Progenitor cell of endocrine pancreas (in vitro differentiated cells): ENCODE data around the gene GALNT8. TPM values are rescaled to one million over a fixed set of nuclear protein-coding genes. Genes with fewer than 3 reads are reported as not detected.

Experiments
- DNase-seq: peaks from one replicate; pipeline ENCODE4 v3.0.0; 2021; ENCODE audit warnings: low spot score; ENCODE audit not compliant: unreplicated experiment
- H3K27ac Mint-ChIP-seq: 2 replicates; pipeline ENCODE4 v1.8.0; 2021; ENCODE audit warnings: mild to moderate bottlenecking, moderate library complexity, mixed read lengths
- H3K27me3 Mint-ChIP-seq: 2 replicates; pipeline ENCODE4 v1.8.0; 2021; ENCODE audit warnings: mixed read lengths
- H3K36me3 Mint-ChIP-seq: 2 replicates; pipeline ENCODE4 v1.8.0; 2022; ENCODE audit warnings: mixed read lengths; ENCODE audit not compliant: insufficient read depth
- H3K4me1 Mint-ChIP-seq: 2 replicates; pipeline ENCODE4 v1.8.0; 2021; ENCODE audit warnings: low read depth, mixed read lengths
- H3K4me3 Mint-ChIP-seq: 2 replicates; pipeline ENCODE4 v1.8.0; 2021; ENCODE audit warnings: low read depth, mild to moderate bottlenecking, moderate library complexity, mixed read lengths
- H3K9me3 Mint-ChIP-seq: 2 replicates; pipeline ENCODE4 v1.8.0; 2021; ENCODE audit warnings: low read depth, mixed read lengths
- CTCF ChIP-seq: fragments of 200-600 bp; sonication (generic); IDR thresholded peaks from one replicate; pipeline ENCODE4 v1.5.0; 2021; ENCODE audit warnings: antibody characterized with exemption, mild to moderate bottlenecking; ENCODE audit not compliant: unreplicated experiment
- total RNA-seq: library from RNA; stranded (reverse); gene quantifications from 2 replicates; pipeline ENCODE4 v1.2.1, GENCODE V29; 2021

Gene GALNT8
- total RNA-seq, 1 donor from 2014 or later = 15.6 TPM

- Mint-ChIP-seq H3K4me3 (no peak overlapping the region), H3K9me3 (no peaks in the 10 kb centered on the region), H3K36me3 (peaks cover 7% of the 10 kb centered on the region), H3K27ac (no peak overlapping the region), H3K27me3 (peaks cover 61% of the 10 kb centered on the region), H3K4me1 (peaks cover 6% of the 10 kb centered on the region)
- no peak for TF ChIP-seq CTCF
- no peak for DNase-seq
Observed at GRCh38 chr12:4812624-4813327, 92.6 kb downstream of the GALNT8 start.

GRCh38 chr12:4813741-4814140 lies 93.5 kb downstream of the GALNT8 start:
- Mint-ChIP-seq H3K9me3 (no peaks in the 10 kb centered on the region), H3K27me3 (peaks cover 52% of the 10 kb centered on the region), H3K4me3 (no peak overlapping the region), H3K4me1 (peaks cover 6% of the 10 kb centered on the region), H3K36me3 (peaks cover 7% of the 10 kb centered on the region), H3K27ac (no peak overlapping the region)
- no peak for DNase-seq
- TF ChIP-seq CTCF = no peak

- Mint-ChIP-seq H3K27ac (no peak overlapping the region), H3K36me3 (peaks cover 7% of the 10 kb centered on the region), H3K4me1 (peaks cover 4% of the 10 kb centered on the region), H3K9me3 (no peaks in the 10 kb centered on the region), H3K4me3 (no peak overlapping the region), H3K27me3 (peaks cover 49% of the 10 kb centered on the region)
- TF ChIP-seq CTCF = no peak
- DNase-seq = no peak
Observed at GRCh38 chr12:4814485-4814884, 94.3 kb downstream of the GALNT8 start.

GRCh38 chr12:4816744-4817525 lies 96.7 kb downstream of the GALNT8 start:
- no peak overlapping the region for H3K4me3 Mint-ChIP-seq
- H3K36me3 Mint-ChIP-seq = no peaks in the 10 kb centered on the region
- no peak overlapping the region for H3K27ac Mint-ChIP-seq
- peaks cover 3% of the 10 kb centered on the region for H3K4me1 Mint-ChIP-seq
- no peaks in the 10 kb centered on the region for H3K9me3 Mint-ChIP-seq
- DNase-seq = no peak
- peaks cover 26% of the 10 kb centered on the region for H3K27me3 Mint-ChIP-seq
- no peak for TF ChIP-seq CTCF

GRCh38 chr12:4817880-4818279 lies 97.7 kb downstream of the GALNT8 start:
- Mint-ChIP-seq H3K27ac (no peak overlapping the region), H3K4me3 (no peak overlapping the region), H3K4me1 (peaks cover 3% of the 10 kb centered on the region), H3K9me3 (no peaks in the 10 kb centered on the region), H3K27me3 (peaks cover 23% of the 10 kb centered on the region), H3K36me3 (no peaks in the 10 kb centered on the region)
- no peak for DNase-seq
- TF ChIP-seq CTCF = no peak
